GM18499 (cell line): Measurements from ENCODE around the gene RBM17.
"Not testable (repeated sequence)": the region's sequence is repeated elsewhere in the genome, so short reads cannot be mapped to it uniquely, and the experiment has no call there.

Experiments
- ATAC-seq: cut with Tn5 transposase; IDR thresholded peaks from one replicate; pipeline ENCODE4 v1.9.1; 2021; ENCODE audit warnings: moderate number of reproducible peaks; ENCODE audit not compliant: insufficient read depth, unreplicated experiment

Gene RBM17

DNA sequence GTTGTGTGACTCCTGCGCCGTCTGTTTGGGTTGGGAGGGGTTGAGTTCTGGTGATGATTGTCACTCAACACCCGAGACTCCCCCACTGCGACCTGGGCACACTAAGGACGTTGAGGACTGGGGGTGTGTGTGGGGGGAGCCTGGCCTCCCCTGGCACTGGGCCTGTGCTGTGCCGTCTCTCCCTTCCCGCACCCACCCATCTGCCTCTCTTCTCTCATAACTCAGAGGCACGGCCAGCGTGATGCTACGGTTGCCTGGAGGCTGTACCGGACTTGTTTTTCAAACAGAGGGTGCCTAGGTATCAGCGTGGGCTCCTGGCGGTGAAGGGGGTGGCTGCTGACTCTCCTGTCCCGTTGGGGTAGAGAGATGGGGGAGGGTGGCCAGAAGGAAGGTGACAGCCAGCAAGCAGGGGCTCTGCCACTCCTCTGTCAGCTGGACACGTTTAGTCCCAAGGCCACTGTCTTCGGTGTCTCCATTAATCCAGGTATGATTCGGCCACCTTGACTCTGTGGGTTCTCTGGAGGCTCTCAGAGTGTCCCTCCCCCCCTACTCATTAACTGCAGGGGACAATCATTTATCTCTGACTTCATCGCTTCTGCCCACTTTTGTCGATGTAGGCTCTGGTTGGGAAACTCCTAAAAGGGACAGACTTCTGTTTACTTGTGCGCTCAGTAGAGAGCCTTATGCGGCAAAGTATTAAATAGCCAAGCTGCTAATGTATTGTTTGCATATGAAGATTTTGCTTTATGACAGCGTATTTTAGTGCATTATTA, 57.4 kb downstream of the RBM17 start:
- ATAC-seq: no peak

DNA sequence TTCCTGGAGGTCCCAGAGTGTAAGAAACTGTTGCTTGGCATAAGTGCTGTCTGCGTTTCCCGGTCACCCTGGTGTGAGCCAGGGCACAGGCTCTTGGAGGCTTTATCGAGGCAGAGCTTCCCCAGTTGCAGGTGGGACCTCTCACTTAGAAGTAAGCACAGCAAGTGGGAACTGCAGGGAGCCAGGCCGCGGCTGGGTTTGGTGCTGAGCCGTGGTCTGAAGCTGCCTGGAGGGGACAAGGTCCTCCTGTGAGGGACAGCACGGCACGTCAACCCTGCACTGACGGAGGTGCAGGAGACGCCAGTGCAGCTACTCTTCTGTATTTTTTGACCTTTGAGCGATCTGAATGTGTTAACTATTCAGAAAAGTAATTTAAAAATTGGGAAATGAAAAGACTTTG, 58.1 kb downstream of the RBM17 start:
- ATAC-seq: no peak

DNA sequence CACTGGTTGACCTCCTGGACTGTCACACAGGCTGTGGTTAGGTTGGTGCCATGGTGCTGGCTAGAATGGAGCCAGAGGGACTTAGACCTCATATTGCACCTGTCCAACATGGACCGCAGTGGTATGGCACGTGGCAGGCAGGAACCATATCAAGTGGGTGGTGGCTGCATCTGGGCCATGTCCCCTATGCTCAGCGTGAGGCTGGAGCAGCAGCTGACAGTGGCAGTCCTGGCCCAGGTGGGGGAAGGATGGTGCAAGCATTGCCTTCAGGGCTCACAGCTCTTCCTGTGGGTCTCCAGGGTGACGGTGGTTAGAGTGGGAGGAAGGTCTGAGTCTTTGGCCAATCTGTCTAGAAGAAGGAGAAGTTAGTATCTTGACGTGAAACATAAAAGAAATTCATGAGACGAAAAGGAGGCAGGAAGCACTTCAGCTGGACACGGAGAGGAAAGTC, 59.4 kb downstream of the RBM17 start:
- ATAC-seq: no peak

DNA sequence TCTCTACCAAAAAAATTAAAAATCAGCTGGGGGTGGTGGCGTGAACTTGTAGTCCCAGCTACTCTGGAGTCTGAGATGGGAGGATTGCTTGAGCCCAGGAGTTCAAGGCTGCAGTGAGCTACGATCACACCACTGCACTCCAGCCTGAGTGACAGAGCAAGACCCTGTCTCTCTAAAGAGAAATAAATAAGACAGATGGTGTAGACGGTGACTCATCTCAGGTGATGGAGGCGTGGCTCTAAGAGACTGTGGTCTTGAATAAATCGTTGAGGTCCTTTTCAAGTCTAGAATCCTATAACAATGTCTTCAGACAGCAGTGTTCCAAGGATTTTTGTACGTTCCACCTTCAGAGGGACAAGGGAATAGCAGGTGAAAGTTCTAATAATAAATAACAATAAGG, 60.1 kb downstream of the RBM17 start:
- no peak for ATAC-seq

DNA sequence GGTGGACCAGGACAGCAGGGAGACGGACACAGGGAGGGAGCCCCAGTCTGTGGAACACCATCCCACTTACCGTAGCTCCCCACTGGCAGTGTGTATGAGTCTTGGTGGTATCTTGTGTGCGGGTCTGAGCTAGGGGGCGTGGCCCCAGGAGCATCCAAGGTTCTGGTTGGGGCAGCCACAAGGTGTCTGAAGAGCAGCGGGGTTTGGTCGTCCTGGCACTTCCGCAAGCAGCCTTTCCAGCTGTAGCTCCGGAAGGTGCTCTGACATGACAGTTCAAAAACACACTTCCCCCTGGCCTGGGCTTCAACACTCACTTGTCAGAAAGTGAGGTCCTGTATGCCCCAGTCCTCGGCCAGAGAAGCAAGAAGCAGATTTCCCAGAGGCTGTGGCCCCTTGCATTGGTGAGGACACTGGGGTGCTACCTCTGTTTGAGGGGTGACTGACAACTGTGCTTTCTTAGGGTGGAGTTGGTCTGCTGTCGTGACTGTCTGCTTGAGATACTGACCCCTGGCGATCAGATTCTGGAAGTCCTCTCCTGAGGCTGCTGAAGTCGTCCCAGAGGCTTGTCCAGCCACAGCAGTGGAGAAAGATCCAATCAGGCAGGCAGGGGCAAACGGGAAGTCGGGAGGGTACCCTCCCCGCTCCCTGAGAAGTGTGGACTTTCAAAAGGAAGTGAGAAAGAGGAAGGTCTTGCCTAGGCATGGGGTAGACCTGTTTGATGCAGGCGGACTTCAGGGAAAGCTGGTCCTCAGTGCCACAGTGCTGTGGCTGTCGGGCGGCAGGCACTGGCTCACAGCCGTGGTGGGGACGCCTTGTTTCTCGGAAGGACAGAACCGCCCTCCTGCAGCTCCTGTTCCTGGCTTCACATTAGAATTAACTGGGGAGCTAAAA, 62.5 kb downstream of the RBM17 start:
- peak; percentile 65 for ATAC-seq

DNA sequence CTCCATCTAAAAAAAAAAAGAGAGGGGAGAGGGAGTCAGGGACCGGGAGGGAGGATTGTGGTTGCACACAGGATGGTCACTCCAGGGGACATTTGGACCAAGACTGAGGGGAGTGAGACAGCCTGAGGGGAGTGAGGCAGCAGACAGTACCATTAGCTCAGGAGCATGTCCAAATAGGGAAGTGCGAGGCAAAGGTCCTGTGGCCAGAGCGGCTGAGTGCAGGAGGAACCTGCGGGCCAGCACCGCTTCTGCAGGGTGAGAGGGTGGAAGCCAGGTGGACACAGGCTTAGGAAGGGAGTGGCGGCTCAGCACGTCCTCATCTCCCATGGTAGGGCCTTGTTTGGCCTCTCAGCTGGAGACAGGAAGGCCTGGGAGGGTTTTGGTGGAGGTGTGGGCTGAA, 65.0 kb downstream of the RBM17 start:
- no peak for ATAC-seq

DNA sequence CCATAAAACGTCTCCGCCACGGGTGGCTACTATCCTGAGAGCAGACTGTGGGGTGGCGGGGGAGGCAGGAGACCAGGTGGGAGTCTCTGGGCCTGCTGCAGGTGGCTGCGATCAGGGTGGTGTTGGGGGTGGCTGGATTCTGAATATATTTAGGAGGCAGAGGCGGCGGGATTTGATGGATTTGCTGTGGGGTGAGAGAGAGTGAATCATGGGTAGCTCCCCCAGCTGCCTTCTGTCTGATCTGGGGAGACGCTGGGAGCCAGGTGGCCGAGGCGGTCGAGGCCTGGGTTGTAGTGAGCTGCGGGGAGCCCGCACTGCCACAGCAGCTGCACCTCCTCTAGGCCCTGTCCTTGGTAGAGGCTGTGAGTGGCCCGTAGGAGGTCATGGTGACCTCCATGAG, 65.7 kb downstream of the RBM17 start:
- no peak for ATAC-seq

DNA sequence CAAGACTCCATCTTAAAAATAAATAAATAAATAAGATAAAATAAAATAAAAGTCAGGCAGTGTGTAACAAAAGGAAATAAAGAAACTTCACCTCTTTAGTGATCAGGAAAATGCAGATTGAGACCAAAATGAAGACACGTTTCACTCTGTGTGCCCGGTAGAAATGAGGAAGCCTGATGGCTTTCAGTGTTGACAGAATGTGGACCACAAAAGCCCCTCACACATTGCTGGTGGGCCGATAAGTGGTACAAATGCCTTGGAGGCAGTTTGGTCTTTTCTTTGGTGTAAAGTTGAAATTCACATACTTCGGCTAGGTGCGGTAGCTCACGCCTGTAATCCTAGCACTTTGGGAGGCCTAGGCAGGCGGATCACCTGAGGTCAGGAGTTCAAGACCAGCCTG, 69.4 kb downstream of the RBM17 start:
- ATAC-seq: no peak

DNA sequence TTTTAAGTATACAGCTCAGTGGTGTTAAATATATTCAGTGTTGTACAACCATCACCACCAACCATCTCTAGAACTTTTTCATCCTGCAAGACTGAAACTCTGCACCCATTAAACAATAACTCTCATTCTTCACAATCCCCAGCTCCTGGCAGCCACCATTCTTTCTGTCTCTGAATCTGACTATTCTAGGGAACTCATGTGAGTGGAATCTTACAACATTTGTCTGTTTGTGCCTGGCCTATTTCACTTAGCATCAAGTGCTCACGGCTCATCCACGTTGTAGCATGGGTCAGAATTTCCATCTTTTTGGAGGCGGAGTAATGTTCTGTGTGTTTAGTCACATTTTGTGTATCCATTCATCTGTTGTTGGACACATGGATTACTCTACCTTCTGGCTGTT, 73.1 kb downstream of the RBM17 start:
- ATAC-seq: no peak

DNA sequence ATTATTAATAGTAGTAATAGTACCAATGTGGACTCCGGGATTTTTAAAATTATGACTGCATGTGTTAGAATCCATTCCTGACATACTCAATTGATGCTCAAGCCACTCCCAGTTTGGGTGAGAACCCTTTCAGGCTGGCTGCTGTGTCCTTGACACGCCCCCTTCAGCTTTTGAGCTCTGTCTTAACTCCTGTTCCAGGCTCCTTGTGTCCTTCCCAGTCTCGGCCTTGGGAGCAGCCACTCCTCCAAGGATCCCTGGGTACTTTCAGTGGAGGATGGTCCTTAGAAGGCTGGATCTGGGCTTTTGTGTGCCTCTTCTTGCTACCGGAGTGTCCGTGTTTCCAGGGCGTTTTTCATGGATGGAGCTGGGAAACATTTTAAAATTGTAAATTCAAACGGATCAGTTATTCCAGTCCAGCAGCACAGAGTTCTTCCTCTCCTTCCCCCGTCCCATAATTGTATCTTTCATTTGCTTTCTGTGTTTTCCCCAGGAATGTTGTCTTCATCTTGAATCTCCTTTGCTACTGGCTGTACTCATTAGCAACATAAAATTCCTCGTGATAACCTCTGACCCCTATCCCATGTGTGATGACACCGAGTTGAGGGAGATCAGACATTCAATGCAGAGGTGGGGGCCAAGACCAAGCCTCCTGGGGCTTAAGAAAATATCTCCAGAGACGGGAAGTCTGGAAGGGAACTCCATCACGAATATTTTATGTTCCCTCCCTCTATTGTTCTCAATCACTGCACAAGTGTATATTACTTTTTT, 73.9 kb downstream of the RBM17 start:
- ATAC-seq: no peak

DNA sequence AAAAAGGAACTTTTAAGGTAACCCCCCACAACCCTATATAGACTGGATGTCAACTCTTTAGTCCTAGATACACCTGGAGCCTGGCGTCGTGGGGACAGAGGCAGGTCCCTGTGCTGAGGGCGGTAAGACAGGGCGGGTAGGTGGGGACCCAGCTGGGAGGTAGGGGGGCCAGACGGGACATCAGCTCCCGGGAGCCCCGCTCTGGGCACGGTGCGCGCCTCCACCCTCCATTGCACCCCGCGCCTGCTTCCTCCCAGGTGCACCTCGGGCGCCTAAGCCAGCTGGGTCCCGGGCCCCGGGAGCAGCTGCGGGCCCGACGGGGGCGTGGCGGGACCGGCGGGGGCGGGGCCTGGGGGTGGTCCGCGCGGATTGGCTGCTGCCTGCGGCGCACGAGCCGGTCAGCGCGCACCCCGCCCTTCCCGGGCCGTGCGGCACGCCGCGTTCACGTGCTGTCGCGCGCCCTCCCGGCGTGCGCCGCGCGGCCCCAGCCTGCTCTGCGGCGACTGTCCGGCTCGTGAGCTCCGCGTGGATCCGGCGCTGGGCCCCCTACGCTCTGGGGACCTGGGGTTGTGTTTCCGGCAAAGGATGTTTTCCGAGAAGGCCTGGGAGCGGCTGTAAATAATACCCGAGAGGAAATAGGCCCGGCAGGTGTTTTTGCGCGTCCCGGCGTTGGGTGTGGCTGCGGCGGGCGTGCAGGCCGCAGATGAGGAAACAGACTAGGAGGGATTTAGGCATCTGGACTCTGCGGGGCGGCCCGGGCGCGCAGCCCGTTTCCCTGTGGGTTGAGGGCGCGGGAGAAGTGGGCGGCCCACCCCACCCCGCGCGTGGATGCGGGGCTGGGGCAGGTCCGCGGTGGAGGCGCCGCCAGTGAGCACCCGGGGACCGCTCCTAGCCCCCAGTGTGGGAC, 74.8 kb downstream of the RBM17 start:
- ATAC-seq: peak; percentile 52

DNA sequence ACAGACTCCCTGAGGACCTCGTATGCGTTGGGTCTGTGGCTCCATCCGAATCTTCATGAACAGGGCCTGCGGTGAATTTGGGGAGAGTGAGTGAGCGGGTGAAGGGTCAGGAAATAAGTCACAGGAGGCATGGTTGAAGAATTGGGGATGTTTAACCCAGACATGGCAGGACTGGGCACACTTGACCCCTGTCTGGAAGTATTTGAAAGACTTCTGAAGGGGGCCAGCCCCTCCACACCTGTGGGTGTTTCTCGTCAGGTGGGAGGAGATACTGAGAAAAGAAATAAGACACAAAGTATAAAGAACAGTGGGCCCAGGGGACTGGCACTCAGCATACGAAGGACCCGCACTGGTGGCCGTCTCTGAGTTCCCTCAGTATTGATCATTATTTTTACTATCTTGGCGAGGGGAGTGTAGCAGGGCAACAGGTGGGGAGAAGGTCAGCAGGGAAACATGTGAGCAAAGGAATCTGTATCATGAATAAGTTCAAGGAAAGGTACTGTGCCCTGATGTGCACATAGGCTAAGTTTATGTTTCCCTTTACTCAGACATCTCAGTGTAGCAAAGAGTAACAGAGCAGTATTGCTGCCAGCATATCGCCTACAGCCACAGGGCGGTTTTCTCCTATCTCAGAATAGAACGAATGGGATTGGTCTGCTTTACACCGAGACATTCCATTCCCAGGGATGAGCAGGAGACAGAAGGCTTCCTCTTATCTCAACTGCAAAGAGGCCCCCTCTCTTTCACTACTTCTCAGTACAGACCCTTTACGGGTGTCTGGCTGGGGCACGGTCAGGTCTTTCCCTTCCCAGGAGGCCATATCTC, 75.6 kb downstream of the RBM17 start:
- no peak for ATAC-seq

DNA sequence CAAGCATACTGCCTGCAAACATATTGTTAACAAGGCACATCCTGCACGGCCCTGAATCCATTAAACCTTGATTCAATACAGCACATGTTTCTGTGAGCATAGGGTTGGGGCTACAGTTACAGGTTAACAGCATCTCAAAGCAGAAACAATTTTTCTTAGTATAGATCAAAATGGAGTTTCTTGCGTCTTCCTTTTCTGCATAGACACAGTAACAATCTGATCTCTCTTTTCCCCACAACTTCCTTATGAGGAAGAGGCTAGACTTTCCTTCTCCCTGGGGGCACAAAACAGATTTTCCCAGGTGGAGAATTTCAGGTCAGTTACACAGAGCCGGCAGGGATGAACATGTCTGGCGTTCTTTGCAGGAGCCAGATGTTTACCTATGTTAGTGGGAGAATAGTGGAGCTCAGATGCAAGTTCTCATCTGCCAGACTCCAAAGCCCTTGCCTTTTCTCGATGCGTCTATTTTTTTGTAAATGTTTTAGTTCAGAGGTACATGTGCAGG, 76.4 kb downstream of the RBM17 start:
- no peak for ATAC-seq

DNA sequence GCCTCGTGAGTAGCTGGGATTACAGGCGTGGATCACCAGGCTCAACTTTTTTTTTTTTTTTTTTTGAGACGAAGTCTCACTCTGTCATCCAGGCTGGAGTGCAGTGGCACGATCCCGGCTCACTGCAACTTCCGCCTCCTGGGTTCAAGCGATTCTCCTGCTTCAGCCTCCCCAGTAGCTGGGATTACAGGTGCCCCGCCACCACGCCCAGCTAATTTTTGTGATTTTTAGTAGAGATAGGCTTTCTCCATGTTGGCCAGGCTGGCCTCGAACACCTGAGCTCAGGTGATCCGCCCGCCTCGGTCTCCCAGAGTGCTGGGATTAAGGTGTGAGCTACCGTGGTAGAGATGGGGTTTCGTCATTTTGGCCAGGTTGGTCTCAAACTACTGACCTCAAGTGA, 77.1 kb downstream of the RBM17 start:
- ATAC-seq: not testable (repeated sequence)
